Raji (cell line): Measurements from ENCODE around the gene TULP3.

Experiments
- POLR2A ChIP-seq: IDR thresholded peaks from 2 replicates; pipeline ENCODE4 v1.6.1; 2011; ENCODE audit warnings: low read depth, low read length, control low read depth; ENCODE audit not compliant: insufficient read depth

The TULP3 gene

DNA sequence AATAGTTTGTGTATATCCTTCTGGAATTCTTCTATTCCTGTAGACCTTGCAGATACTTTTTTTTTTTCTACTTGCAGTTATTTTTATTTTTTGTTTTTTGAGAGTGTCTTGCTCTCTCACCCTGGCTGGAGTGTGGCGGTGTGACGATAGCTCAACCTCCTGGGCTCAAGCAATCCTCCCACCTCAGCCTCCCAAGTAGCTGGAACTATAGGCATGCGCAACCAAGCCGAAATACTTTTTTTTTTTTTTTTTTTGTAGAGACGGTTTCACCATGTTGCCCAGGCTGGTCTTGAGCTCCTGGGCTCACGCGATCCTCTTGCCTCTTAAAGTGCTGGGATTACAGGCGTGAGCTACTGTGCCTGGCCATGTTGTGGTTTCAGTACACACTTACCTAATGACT lies 10.0 kb downstream of the TULP3 start:
- no peak for TF ChIP-seq POLR2A

DNA sequence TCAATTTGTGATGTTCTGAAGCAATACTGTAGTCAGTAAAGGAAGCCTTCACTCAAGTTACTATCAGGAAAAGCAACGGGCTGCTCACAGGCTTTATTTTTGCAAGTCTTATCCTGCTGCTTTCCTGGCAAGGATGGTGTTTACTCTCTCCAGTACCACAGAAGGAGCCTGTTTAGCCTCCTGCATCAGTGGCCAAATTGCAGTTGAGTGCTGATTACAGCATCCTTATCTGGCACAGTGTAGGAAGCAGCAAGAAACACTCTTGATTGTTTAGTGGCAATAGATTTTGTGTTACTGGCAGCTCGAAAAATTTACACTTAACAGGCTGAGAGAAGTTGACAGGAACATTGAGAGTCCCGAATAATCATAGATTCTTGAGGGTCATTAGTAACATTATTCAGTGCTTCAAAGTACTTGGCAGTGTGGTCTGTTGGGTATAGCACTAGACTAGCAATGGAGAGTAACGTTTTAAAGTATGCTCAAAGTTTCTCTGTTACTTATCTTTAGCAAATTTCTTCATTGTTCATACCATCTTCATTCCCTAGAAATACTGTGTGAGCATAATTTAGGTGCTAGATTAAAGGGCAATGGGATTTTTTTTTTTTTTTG lies 11.7 kb downstream of the TULP3 start:
- TF ChIP-seq POLR2A: no peak

DNA sequence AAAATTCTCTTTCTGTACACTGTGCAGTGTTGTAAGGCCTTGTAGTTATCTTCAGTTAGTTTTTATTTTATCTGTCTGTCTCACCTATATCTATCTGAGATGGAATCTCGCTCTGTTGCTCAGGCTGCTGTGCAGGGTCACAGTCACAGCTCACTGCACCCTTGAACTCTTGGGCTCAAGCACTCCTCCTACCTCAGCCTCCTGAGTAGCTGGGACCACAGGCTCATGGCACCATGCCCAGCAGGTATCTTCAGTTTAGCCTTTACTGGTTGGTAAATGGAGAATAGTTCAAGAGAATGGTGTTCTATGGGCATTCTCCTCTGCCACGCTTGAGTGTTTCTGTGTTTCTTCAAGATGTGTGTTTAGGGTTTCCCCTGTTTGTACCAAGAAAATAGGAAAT lies 13.6 kb downstream of the TULP3 start:
- no peak for TF ChIP-seq POLR2A

DNA sequence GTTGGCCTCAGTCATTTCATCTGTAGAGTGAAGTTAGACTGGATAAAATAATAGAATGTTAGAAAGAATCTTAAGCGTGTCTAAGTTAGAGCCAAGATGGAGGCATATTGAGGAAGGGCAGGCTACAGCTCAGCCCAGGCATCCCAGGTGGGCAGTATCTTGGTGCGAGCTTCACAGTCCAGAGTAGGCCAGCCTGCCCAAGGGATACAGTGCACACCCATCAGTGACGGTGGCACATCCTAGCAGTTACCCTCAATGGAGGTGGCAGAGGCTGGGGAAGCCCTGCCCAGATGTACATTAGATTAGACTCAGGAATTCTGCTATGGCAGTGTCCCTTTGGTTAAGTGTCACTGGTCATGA lies 21.5 kb downstream of the TULP3 start:
- TF ChIP-seq POLR2A: no peak

DNA sequence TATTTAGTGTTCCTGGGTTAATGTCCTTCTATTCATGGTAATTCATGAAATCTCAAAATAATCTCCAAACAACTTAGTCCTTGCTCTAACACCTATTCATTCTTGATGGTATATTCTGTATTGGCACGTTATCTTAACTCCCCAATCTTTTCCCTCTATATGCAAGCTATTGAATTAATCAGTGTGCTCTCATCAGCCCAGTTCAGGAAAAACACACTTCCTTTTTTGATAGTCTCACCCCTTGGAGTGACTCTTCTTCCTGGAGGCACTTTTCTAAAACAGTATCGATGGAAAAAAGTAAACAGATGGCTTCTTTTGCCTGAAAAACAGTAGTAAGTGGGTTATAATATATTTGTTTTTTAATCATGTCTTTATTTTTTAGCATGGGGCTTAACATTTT lies 28.6 kb downstream of the TULP3 start:
- TF ChIP-seq POLR2A: no peak

- no peak for TF ChIP-seq POLR2A
These were observed 31.6 kb downstream of the TULP3 start for GRCh38 chr12:2922329-2922728.

GRCh38 chr12:2923057-2923456 lies 32.4 kb downstream of the TULP3 start:
- TF ChIP-seq POLR2A: no peak

- no peak for TF ChIP-seq POLR2A
These were observed 33.3 kb downstream of the TULP3 start for GRCh38 chr12:2924019-2924418.

GRCh38 chr12:2925322-2925995 lies 34.8 kb downstream of the TULP3 start:
- TF ChIP-seq POLR2A: no peak

DNA sequence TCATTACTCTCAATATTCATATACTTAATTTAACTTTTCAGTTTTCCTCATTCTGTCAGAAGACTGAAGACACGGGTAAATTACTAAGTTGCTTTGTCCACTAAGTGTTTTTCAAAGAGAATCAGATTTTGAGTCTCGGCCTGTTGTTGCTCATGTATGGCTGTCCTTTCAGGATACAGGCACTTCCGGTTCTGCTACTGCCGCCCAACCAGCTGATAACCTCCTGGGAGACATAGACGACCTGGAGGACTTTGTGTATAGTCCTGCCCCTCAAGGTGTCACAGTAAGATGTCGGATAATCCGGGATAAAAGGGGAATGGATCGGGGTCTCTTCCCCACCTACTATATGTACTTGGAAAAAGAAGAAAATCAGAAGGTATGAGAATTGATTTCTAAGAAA lies 40.2 kb downstream of the TULP3 start:
- no peak for TF ChIP-seq POLR2A

DNA sequence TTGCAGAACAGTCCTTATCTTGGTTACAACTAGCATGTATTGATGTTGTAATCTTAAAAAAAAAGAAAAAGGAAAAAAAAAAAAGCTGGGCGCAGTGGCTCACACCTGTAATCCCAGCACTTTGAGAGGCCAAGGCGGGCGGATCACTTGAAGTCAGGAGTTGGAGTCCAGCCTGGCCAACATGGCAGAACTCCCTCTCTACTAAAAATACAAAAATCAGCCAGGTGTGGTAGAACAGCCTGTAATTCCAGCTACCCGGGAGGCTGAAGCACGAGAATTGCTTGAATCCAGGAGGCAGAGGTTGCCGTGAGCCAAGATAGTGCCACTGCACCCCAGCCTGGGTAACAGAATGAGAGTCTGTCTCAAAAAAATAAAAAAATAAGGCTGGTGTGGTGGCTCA lies 42.9 kb downstream of the TULP3 start:
- no peak for TF ChIP-seq POLR2A

DNA sequence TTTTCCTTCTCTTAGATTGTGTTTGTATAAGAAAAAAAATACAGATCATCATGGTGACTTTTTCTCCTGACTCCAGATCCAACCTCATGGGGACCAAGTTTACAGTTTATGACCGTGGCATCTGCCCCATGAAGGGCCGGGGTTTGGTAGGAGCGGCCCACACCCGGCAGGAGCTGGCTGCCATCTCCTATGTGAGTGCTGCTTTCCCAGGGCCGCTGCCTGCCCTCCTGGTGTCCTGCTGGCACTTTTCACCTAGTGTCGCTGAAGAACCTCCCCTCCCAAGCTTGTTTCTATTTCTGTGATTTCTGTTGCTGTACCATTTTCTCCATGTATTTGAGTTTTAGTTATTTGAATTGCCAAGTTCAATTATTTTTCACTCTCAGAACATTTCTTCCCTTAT lies 43.7 kb downstream of the TULP3 start:
- no peak for TF ChIP-seq POLR2A

DNA sequence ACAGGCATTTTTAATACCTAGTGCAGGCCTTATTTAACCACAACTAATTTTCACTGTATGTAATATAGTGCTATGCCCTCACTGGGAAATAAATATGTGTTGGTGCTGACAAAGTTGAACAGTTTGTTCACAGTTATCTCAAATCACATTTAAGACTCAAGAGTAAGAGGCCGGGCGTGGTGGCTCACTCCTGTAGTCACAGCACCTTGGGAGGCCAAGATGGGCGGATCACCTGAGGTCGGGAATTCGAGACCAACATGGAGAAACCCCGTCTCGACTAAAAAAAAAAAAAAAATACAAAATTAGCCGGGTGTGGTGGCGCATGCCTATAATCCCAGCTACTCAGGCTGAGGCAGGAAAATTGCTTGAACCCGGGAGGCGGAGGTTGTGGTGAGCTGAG lies 45.6 kb downstream of the TULP3 start:
- TF ChIP-seq POLR2A: no peak

DNA sequence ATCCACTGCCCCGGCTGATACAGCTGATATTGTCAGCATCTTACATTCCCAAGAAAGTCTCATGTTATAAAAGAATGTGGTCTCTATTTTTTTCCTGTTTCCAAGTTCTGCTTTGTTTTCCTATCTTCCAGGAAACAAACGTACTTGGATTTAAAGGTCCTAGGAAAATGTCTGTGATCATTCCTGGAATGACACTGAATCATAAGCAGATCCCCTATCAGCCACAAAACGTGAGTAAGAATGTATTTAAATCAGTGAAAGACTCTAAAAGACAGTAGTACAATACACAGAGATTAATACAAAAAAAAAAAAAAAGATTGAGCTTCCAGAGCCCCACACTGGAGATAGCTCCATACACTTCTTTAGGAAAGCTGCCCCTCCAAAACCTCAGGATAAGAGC lies 46.8 kb downstream of the TULP3 start:
- TF ChIP-seq POLR2A: no peak

GRCh38 chr12:2939191-2939590 lies 48.5 kb downstream of the TULP3 start:
- TF ChIP-seq POLR2A: no peak

- no peak for TF ChIP-seq POLR2A
These were observed 49.9 kb downstream of the TULP3 start for GRCh38 chr12:2940564-2940963.

DNA sequence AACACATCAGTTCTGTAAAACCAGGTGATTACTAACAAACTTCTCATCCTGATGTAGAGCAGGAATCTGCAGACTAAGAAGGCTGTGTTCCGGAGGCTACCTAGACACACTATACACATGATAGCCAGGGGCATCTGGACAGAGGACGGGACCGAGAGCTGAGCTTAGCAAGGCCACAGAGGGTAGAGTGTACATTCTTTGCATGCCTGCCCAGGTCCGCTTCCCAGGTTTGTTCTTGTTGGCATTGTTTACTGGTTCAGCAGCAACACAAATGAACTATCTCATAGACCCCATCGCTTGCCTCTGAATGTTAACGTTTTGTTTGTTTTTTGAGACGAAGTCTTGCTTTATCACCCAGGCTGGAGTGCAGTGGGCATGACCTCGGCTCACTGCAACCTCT lies 50.8 kb downstream of the TULP3 start:
- TF ChIP-seq POLR2A: no peak

GRCh38 chr12:2944401-2945047 lies 53.8 kb downstream of the TULP3 start:
- TF ChIP-seq POLR2A: no peak

DNA sequence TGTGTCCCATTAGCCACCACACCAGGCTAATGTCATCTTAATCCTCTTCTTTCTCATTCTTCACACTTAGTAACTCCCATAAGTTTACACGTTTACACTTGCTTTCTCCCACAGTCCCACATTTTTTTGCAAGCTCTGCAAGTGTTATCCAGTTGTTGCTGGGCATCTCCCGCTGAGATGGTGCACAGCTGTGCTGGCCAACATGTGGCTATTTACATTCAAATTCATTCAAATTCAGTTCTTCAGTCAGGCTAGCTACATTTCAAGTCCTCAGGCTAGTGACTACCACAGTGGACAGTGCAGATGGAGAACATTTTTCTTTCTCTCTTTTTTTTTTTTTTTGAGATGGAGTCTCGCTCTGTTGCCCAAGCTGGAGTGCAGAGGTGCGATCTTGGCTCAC lies 58.7 kb downstream of the TULP3 start:
- TF ChIP-seq POLR2A: no peak
